ENCODE measurements around the gene OLFM3. TPM values are rescaled to one million over a fixed set of nuclear protein-coding genes. Genes with fewer than 3 reads are reported as not detected.

OLFM3 gene
- total RNA-seq: not detected in 2 replicates

DNA sequence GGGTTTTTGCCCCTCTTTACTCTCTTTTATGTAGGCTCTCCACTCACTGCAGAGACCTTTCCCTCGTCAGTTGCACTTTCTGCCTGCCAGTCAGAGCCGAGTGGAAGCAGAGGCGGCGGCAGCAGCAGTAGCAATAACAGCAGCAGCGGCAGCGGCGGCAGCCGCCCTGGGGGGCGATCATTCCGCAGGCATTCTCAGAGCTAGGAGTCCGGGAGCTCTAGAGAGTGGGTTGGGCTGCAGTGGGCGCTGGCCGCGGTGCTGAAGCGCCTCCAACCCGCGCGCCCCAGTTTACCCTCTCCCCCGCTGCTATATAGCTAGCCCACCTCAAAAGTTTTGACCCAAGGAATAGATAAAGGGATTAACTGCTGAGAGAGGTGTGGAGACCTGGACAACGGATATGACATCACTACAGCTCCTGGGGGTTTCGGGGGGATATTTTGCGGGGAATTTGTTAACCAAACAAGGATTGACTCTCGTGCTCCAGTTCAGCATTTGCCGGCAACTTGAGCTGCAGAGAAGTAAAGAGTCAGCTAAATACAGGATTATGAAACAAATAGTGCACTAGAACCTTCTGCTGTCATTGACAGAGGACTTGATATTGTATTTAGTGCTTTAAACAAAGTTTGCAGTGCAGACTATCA lies at the start of gene OLFM3:
TSS of gene OLFM3 (minus strand) at position 102 of the 641 bp plus-strand sequence.

Small RNA genes lying within 50 kb of the gene (small RNA-seq; reads per million reads assigned to genes)
- gene RNU6-352P: not detected

Measured in vein endothelial cell (primary cell).